GM23338 (cell line): ENCODE results near the gene CELSR1. TPM values are rescaled to one million over a fixed set of nuclear protein-coding genes. Genes with fewer than 3 reads are reported as not detected.

ENCODE experiments used
- ATAC-seq: fragments of 200-7000 bp; cut with Tn5 transposase; 3 replicates; pipeline ENCODE4 v1.9.1; 2020
- DNase-seq: peaks from one replicate; pipeline ENCODE4 v3.0.0-alpha.2; 2015; ENCODE audit warnings: low spot score
- H2AFZ ChIP-seq: fragments of 200-600 bp; sonication (generic); 2 replicates; pipeline ENCODE4 v1.8.0; 2016; ENCODE audit warnings: antibody characterized with exemption, mild to moderate bottlenecking, moderate library complexity
- H3F3A ChIP-seq: fragments of 200-600 bp; sonication (generic); replicated peaks from 2 replicates; pipeline ENCODE4 v1.8.0; 2017; ENCODE audit warnings: antibody characterized with exemption, mixed run types, low read depth
- H3K27ac ChIP-seq: fragments of 200-600 bp; sonication (generic); 2 replicates; pipeline ENCODE4 v1.6.1; 2016; ENCODE audit warnings: low read depth
- H3K27me3 ChIP-seq: fragments of 200-600 bp; sonication (generic); 2 replicates; pipeline ENCODE4 v1.8.0; 2016; ENCODE audit warnings: mild to moderate bottlenecking, mixed run types, moderate library complexity; ENCODE audit not compliant: insufficient read depth
- H3K36me3 ChIP-seq: fragments of 200-600 bp; sonication (generic); 2 replicates; pipeline ENCODE4 v1.8.0; 2016; ENCODE audit warnings: mild to moderate bottlenecking; ENCODE audit not compliant: insufficient read depth
- H3K4me1 ChIP-seq: fragments of 200-600 bp; sonication (generic); 2 replicates; pipeline ENCODE4 v1.8.0; 2016; ENCODE audit warnings: mild to moderate bottlenecking, moderate library complexity; ENCODE audit not compliant: insufficient read depth
- H3K4me2 ChIP-seq: fragments of 200-600 bp; sonication (generic); 2 replicates; pipeline ENCODE4 v1.7.1; 2017; ENCODE audit warnings: mixed run types
- H3K4me3 ChIP-seq: fragments of 200-600 bp; sonication (generic); 2 replicates; pipeline ENCODE4 v1.6.1; 2016; ENCODE audit warnings: mixed run types
- H3K79me2 ChIP-seq: fragments of 200-600 bp; sonication (generic); replicated peaks from 2 replicates; pipeline ENCODE4 v1.8.0; 2017; ENCODE audit warnings: mild to moderate bottlenecking; ENCODE audit not compliant: insufficient read depth
- H3K9me2 ChIP-seq: fragments of 200-600 bp; sonication (generic); 2 replicates; pipeline ENCODE4 v1.8.0; 2017; ENCODE audit not compliant: insufficient read depth
- H4K20me1 ChIP-seq: fragments of 200-600 bp; sonication (generic); replicated peaks from 2 replicates; pipeline ENCODE4 v1.8.0; 2017; ENCODE audit warnings: mild to moderate bottlenecking; ENCODE audit not compliant: insufficient read depth
- H3K27ac Mint-ChIP-seq: 2 replicates; pipeline ENCODE4 v1.8.0; 2020; ENCODE audit warnings: inconsistent platforms, mild to moderate bottlenecking, moderate library complexity, mixed read lengths
- H3K27me3 Mint-ChIP-seq: 3 replicates; pipeline ENCODE4 v1.8.0; 2022; ENCODE audit warnings: low read depth, mild to moderate bottlenecking, moderate library complexity, mixed read lengths, inconsistent platforms; ENCODE audit not compliant: insufficient read depth, poor library complexity
- H3K36me3 Mint-ChIP-seq: 3 replicates; pipeline ENCODE4 v1.8.0; 2021; ENCODE audit warnings: low read depth, mild to moderate bottlenecking, inconsistent platforms, moderate library complexity, mixed read lengths
- H3K4me1 Mint-ChIP-seq: 3 replicates; pipeline ENCODE4 v1.8.0; 2020; ENCODE audit warnings: mild to moderate bottlenecking, inconsistent platforms, mixed read lengths
- H3K4me3 Mint-ChIP-seq: 3 replicates; pipeline ENCODE4 v1.8.0; 2021; ENCODE audit warnings: moderate library complexity, mild to moderate bottlenecking, inconsistent platforms, mixed read lengths
- H3K9me3 Mint-ChIP-seq: 3 replicates; pipeline ENCODE4 v1.8.0; 2020; ENCODE audit warnings: moderate library complexity, mild to moderate bottlenecking, inconsistent platforms, mixed read lengths
- CTCF ChIP-seq, 2 experiments: fragments of 200-600 bp in 1 of 2; sonication (generic) in 1 of 2; conservative IDR thresholded peaks; 2 replicates each; pipeline versions ENCODE4 v1.5.1 to v1.6.1; 2016 to 2017; ENCODE audit warnings: antibody characterized with exemption in 2 of 2, low read depth in 2 of 2, mild to moderate bottlenecking in 2 of 2, moderate library complexity in 1 of 2
- ETS1 ChIP-seq: IDR thresholded peaks from 2 replicates; pipeline ENCODE4 v1.6.1; 2016; ENCODE audit warnings: antibody characterized with exemption
- EZH2 ChIP-seq: fragments of 200-600 bp; sonication (generic); IDR thresholded peaks from one replicate; pipeline ENCODE4 v1.8.0; 2017; ENCODE audit warnings: antibody characterized with exemption, mild to moderate bottlenecking, low read depth; ENCODE audit not compliant: unreplicated experiment
- EZH2phosphoT487 ChIP-seq: fragments of 200-600 bp; sonication (generic); IDR thresholded peaks from one replicate; pipeline ENCODE4 v1.8.1; 2018; ENCODE audit warnings: antibody characterized with exemption; ENCODE audit not compliant: unreplicated experiment
- NANOG ChIP-seq: IDR thresholded peaks from 2 replicates; pipeline ENCODE4 v1.6.1; 2016; ENCODE audit warnings: antibody characterized with exemption, borderline replicate concordance
- POLR2AphosphoS5 ChIP-seq: IDR thresholded peaks from 2 replicates; pipeline ENCODE4 v1.6.1; 2016; ENCODE audit warnings: antibody characterized with exemption, low read depth
- STAT1 ChIP-seq: IDR thresholded peaks from one replicate; pipeline ENCODE4 v1.6.1; 2016; ENCODE audit warnings: antibody characterized with exemption; ENCODE audit not compliant: unreplicated experiment
- ZNF331 ChIP-seq: fragments of 250-450 bp; sonication (Bioruptor Pico); IDR thresholded peaks from 2 replicates; pipeline ENCODE4 v1.5.0; 2020; ENCODE audit warnings: low read depth, mild to moderate bottlenecking, moderate library complexity
- polyA plus RNA-seq: library from polyadenylated mRNA; unstranded; fragments of >200 nt; fragmentation: Nextera tagmentation; extraction: Ambion mirVana; gene quantifications from 2 replicates; pipeline ENCODE4 v1.2.1, GENCODE V29; 2016
- total RNA-seq: library from RNA; depleted of rRNA; stranded (reverse); fragments of >200 nt; shearing (Covaris generic); gene quantifications from 2 replicates; pipeline ENCODE4 v1.2.3, GENCODE V29; 2014
- TF ChIP-seq, protein P1 (sequence below): IDR thresholded peaks from one replicate; pipeline ENCODE4 v1.6.1; 2018; ENCODE audit warnings: antibody characterized with exemption; ENCODE audit not compliant: unreplicated experiment

Gene CELSR1
- total and polyA plus RNA-seq, 2 experiments from 2014 or later, result 4.8 to 20.4 TPM

DNA sequence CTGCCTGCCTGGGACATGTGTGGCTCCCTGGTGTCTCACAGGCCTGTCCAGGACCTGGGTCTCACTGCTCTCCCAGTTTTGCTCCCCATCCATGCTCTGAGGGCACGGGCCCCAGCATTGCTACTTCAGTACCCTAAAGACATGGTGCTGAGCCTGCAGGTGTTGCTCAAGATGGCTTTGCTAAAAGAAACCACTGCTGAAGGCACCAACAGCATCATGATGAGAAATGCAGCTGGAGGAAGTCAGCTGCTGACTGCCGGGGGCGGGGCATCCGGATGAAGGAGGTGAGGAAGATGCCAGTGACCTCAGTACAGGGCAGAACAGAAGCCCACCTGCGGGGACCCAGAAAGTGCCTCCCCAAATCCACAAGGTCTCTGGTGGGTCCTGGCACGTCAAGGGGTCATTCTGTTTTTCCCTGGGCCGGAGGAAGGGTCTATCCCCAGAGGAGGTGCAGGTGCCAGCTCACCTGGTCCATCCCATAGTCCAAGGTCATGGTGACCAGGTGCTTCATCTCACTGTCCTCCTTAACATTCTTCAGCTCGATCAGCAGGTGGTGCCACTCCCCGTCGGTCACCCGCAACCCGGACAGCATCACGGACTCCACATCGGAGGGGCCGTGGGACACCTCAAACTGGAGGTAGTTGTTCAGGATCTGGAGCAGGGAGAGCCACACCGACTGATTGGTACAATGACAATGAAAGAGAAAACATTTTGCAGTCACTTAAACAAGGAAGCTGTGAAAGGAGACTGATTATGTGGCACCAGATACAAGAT, 138.0 kb downstream of the CELSR1 start:
- Mint-ChIP-seq H3K4me3 (no peak overlapping the region), H3K36me3 (no peaks in the 10 kb centered on the region; the same call in 2 of the 3 replicates), H3K4me1 (no peaks in the 10 kb centered on the region), H3K27me3 (peaks cover 6% of the 10 kb centered on the region), H3K9me3 (no peaks in the 10 kb centered on the region), H3K27ac (no peak overlapping the region)
- TF ChIP-seq EZH2 (no peak), CTCF (conservative IDR thresholded peaks at IDR 0.05; ENCODE audit: low read depth in 2 of 2) (peak in 1 of 2 experiments; percentile 18; a peak in 2 of 4 replicates)
- DNase-seq (no peak), ATAC-seq (no peak)
- Histone ChIP-seq H3K79me2 (no peaks in the 10 kb centered on the region), H3K27me3 (no peaks in the 10 kb centered on the region), H3K27ac (no peak overlapping the region), H3K36me3 (no peaks in the 10 kb centered on the region), H3K4me3 (no peak overlapping the region), H4K20me1 (no peaks in the 10 kb centered on the region; the same call in 1 of the 2 replicates), H3K4me2 (no peak overlapping the region), H3K9me2 (no peaks in the 10 kb centered on the region), H3K4me1 (no peaks in the 10 kb centered on the region), H3F3A (no peaks in the 10 kb centered on the region), H2AFZ (no peak overlapping the region)

DNA sequence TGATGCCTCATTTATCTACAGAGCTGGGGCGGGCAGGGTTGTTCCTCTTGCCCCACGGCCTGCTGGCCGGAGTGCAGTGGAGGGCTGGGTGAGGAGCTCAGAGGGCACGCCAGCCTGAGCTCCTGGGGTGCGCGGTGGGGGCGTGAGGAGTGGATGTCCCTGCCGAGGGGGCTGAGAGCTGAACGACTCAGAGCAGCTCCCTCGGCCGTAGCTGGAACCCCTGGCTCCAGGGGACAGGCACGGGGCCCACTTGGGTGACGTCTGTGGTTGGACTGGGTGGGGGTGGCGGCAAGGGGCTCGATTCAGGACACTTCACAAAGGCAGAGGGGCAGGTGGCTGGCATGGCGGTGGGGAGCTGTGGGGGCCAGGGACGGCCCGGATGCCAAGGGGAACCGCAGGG, 139.5 kb downstream of the CELSR1 start:
- no peak overlapping the region; the same call in 1 of the 2 replicates for H3K27ac Mint-ChIP-seq
- TF ChIP-seq EZH2phosphoT487 (no peak), EZH2 (no peak), STAT1 (no peak), ZNF331 (CRISPR knock-in tag) (no peak)
- Histone ChIP-seq H2AFZ (no peak overlapping the region), H3K27ac (no peak overlapping the region), H3K27me3 (no peaks in the 10 kb centered on the region), H3K4me3 (no peak overlapping the region), H4K20me1 (no peaks in the 10 kb centered on the region), H3K4me2 (no peak overlapping the region), H3K4me1 (no peaks in the 10 kb centered on the region), H3K9me2 (no peaks in the 10 kb centered on the region), H3F3A (no peaks in the 10 kb centered on the region), H3K79me2 (no peaks in the 10 kb centered on the region), H3K36me3 (no peaks in the 10 kb centered on the region)
- no peaks in the 10 kb centered on the region for H3K9me3 Mint-ChIP-seq
- no peak overlapping the region for H3K4me3 Mint-ChIP-seq
- peaks cover 3% of the 10 kb centered on the region for H3K27me3 Mint-ChIP-seq
- DNase-seq (no peak), ATAC-seq (no peak)
- H3K36me3 Mint-ChIP-seq, result no peaks in the 10 kb centered on the region; the same call in 2 of the 3 replicates
- H3K4me1 Mint-ChIP-seq, result no peaks in the 10 kb centered on the region

DNA sequence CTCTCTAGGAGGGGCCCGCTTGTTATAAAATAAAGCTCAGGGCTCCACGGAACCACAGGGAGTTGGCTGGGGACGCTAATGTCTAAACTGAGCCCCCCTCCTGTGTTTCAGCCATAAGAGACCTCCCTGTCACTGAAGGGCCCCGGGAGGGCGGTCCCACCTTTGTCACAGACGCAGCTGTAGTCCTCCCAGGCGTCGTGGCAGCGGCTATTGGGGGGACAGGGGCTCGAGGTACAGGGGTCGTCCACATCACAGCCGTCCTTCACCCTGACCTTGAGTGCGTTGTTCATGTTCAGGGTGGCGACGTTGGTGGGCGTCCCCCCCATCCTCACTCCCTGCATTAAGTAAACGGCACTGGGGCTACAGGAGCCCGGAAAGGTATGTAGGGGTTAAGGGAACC, 139.9 kb downstream of the CELSR1 start:
- Histone ChIP-seq H3K4me2 (no peak overlapping the region), H4K20me1 (no peaks in the 10 kb centered on the region), H3K9me2 (no peaks in the 10 kb centered on the region), H3K36me3 (no peaks in the 10 kb centered on the region), H3K27me3 (no peaks in the 10 kb centered on the region), H3K4me3 (no peak overlapping the region), H3F3A (no peaks in the 10 kb centered on the region), H3K79me2 (no peaks in the 10 kb centered on the region), H3K27ac (no peak overlapping the region), H3K4me1 (no peaks in the 10 kb centered on the region), H2AFZ (no peak overlapping the region)
- DNase-seq, result no peak
- Mint-ChIP-seq H3K4me1 (no peaks in the 10 kb centered on the region), H3K27ac (no peak overlapping the region), H3K4me3 (no peak overlapping the region), H3K36me3 (no peaks in the 10 kb centered on the region; the same call in 2 of the 3 replicates), H3K9me3 (no peaks in the 10 kb centered on the region), H3K27me3 (peaks cover 2% of the 10 kb centered on the region)
- ATAC-seq, result no peak
- TF ChIP-seq EZH2phosphoT487 (no peak), EZH2 (no peak), POLR2AphosphoS5 (no peak), ETS1 (no peak), ZNF331 (CRISPR knock-in tag) (no peak), CTCF (conservative IDR thresholded peaks at IDR 0.05; ENCODE audit: low read depth in 2 of 2) (no peak), NANOG (no peak)
- TF ChIP-seq, protein P1, sequence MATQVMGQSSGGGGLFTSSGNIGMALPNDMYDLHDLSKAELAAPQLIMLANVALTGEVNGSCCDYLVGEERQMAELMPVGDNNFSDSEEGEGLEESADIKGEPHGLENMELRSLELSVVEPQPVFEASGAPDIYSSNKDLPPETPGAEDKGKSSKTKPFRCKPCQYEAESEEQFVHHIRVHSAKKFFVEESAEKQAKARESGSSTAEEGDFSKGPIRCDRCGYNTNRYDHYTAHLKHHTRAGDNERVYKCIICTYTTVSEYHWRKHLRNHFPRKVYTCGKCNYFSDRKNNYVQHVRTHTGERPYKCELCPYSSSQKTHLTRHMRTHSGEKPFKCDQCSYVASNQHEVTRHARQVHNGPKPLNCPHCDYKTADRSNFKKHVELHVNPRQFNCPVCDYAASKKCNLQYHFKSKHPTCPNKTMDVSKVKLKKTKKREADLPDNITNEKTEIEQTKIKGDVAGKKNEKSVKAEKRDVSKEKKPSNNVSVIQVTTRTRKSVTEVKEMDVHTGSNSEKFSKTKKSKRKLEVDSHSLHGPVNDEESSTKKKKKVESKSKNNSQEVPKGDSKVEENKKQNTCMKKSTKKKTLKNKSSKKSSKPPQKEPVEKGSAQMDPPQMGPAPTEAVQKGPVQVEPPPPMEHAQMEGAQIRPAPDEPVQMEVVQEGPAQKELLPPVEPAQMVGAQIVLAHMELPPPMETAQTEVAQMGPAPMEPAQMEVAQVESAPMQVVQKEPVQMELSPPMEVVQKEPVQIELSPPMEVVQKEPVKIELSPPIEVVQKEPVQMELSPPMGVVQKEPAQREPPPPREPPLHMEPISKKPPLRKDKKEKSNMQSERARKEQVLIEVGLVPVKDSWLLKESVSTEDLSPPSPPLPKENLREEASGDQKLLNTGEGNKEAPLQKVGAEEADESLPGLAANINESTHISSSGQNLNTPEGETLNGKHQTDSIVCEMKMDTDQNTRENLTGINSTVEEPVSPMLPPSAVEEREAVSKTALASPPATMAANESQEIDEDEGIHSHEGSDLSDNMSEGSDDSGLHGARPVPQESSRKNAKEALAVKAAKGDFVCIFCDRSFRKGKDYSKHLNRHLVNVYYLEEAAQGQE, result no peak
